HL-60 (cell line): ENCODE measurements around the gene UQCC3.
A peak's percentile ranks its signal among the peaks of the same experiment; 100 is the strongest.

Experiments used
- DNase-seq, 2 experiments: peaks; one replicate each; pipeline ENCODE4 v3.0.0-alpha.2; 2010 to 2020; ENCODE audit warnings: low read depth in 1 of 2, low spot score in 1 of 2
- H3K27ac ChIP-seq: fragments of 250-450 bp; sonication (Bioruptor Pico); replicated peaks from 2 replicates; pipeline ENCODE4 v1.5.1; 2020; ENCODE audit warnings: mild to moderate bottlenecking, moderate library complexity
- H3K27me3 ChIP-seq: fragments of 250-450 bp; sonication (Bioruptor Pico); 2 replicates; pipeline ENCODE4 v1.5.1; 2021; ENCODE audit warnings: mild to moderate bottlenecking, moderate library complexity; ENCODE audit not compliant: insufficient read depth, poor library complexity, severe bottlenecking
- H3K4me3 ChIP-seq: replicated peaks from 2 replicates; pipeline ENCODE4 v1.5.1; 2011; ENCODE audit warnings: mild to moderate bottlenecking, control low read depth, low read length; ENCODE audit not compliant: insufficient read depth
- GABPA ChIP-seq: IDR thresholded peaks from 2 replicates; pipeline ENCODE4 v1.6.1; 2012; ENCODE audit warnings: low read depth
- POLR2AphosphoS5 ChIP-seq: IDR thresholded peaks from 2 replicates; pipeline ENCODE4 v1.6.1; 2012; ENCODE audit warnings: low read depth
- SPI1 ChIP-seq: IDR thresholded peaks from 2 replicates; pipeline ENCODE4 v1.6.1; 2012; ENCODE audit warnings: low read depth, mild to moderate bottlenecking, borderline replicate concordance
- long read RNA-seq: library from polyadenylated mRNA; unstranded; transcript quantifications from one replicate; pipeline ENCODE4 v2.0.0, GENCODE V29; 2020
- TF ChIP-seq, protein P1 (sequence below): IDR thresholded peaks from 2 replicates; pipeline ENCODE4 v1.6.1; 2012; ENCODE audit warnings: low read depth; ENCODE audit not compliant: insufficient replicate concordance
- TF ChIP-seq, protein P2 (sequence below): IDR thresholded peaks from one replicate; pipeline ENCODE4 v1.5.1; 2011; ENCODE audit warnings: low read length, control low read depth, inconsistent platforms; ENCODE audit not compliant: insufficient read depth

The UQCC3 gene, protein sequence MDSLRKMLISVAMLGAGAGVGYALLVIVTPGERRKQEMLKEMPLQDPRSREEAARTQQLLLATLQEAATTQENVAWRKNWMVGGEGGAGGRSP
- long read RNA-seq, transcript UQCC3-201 (2 exons, 1,947 nt), result major isoform, 11 of 18 reads
- long read RNA-seq, partial matches to known transcripts, result 0 of 18 reads
- long read RNA-seq, other reads (novel, unspliced or antisense), result 7 of 18 reads

DNA sequence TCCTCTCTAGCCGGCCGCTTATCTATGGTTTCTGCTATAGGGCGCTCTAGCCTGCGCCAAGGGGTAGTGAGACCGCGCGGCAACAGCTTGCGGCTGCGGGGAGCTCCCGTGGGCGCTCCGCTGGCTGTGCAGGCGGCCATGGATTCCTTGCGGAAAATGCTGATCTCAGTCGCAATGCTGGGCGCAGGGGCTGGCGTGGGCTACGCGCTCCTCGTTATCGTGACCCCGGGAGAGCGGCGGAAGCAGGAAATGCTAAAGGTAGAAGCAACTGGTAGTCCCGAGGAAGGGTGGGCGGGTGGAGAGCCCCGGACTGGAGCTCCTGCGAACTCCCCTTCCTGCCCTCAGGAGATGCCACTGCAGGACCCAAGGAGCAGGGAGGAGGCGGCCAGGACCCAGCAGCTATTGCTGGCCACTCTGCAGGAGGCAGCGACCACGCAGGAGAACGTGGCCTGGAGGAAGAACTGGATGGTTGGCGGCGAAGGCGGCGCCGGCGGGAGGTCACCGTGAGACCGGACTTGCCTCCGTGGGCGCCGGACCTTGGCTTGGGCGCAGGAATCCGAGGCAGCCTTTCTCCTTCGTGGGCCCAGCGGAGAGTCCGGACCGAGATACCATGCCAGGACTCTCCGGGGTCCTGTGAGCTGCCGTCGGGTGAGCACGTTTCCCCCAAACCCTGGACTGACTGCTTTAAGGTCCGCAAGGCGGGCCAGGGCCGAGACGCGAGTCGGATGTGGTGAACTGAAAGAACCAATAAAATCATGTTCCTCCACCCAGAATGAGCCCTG lies at the start of gene UQCC3, which contains the start of gene LBHD1:
Gene UQCC3 (plus strand): TSS at position 66 of the 782 bp plus-strand sequence. CDS start 73 bp downstream, at position 139.
Gene LBHD1 (minus strand): TSS at position 660 of the 782 bp plus-strand sequence. CDS start 2,236 bp downstream, outside the sequence.
- peak; percentile 90 to 95 for DNase-seq
- Histone ChIP-seq H3K27ac (peak within 1 kb of the TSS; percentile 97), H3K4me3 (peak within 1 kb of the TSS; percentile 67), H3K27me3 (no peaks in the 10 kb centered on the region)
- TF ChIP-seq POLR2AphosphoS5, result peak; percentile 82
- no peak for TF ChIP-seq SPI1
- TF ChIP-seq, protein P1, sequence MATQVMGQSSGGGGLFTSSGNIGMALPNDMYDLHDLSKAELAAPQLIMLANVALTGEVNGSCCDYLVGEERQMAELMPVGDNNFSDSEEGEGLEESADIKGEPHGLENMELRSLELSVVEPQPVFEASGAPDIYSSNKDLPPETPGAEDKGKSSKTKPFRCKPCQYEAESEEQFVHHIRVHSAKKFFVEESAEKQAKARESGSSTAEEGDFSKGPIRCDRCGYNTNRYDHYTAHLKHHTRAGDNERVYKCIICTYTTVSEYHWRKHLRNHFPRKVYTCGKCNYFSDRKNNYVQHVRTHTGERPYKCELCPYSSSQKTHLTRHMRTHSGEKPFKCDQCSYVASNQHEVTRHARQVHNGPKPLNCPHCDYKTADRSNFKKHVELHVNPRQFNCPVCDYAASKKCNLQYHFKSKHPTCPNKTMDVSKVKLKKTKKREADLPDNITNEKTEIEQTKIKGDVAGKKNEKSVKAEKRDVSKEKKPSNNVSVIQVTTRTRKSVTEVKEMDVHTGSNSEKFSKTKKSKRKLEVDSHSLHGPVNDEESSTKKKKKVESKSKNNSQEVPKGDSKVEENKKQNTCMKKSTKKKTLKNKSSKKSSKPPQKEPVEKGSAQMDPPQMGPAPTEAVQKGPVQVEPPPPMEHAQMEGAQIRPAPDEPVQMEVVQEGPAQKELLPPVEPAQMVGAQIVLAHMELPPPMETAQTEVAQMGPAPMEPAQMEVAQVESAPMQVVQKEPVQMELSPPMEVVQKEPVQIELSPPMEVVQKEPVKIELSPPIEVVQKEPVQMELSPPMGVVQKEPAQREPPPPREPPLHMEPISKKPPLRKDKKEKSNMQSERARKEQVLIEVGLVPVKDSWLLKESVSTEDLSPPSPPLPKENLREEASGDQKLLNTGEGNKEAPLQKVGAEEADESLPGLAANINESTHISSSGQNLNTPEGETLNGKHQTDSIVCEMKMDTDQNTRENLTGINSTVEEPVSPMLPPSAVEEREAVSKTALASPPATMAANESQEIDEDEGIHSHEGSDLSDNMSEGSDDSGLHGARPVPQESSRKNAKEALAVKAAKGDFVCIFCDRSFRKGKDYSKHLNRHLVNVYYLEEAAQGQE, result peak; percentile 66
- TF ChIP-seq GABPA, result peak; percentile 37
- TF ChIP-seq, protein P2, sequence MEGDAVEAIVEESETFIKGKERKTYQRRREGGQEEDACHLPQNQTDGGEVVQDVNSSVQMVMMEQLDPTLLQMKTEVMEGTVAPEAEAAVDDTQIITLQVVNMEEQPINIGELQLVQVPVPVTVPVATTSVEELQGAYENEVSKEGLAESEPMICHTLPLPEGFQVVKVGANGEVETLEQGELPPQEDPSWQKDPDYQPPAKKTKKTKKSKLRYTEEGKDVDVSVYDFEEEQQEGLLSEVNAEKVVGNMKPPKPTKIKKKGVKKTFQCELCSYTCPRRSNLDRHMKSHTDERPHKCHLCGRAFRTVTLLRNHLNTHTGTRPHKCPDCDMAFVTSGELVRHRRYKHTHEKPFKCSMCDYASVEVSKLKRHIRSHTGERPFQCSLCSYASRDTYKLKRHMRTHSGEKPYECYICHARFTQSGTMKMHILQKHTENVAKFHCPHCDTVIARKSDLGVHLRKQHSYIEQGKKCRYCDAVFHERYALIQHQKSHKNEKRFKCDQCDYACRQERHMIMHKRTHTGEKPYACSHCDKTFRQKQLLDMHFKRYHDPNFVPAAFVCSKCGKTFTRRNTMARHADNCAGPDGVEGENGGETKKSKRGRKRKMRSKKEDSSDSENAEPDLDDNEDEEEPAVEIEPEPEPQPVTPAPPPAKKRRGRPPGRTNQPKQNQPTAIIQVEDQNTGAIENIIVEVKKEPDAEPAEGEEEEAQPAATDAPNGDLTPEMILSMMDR, result no peak

DNA sequence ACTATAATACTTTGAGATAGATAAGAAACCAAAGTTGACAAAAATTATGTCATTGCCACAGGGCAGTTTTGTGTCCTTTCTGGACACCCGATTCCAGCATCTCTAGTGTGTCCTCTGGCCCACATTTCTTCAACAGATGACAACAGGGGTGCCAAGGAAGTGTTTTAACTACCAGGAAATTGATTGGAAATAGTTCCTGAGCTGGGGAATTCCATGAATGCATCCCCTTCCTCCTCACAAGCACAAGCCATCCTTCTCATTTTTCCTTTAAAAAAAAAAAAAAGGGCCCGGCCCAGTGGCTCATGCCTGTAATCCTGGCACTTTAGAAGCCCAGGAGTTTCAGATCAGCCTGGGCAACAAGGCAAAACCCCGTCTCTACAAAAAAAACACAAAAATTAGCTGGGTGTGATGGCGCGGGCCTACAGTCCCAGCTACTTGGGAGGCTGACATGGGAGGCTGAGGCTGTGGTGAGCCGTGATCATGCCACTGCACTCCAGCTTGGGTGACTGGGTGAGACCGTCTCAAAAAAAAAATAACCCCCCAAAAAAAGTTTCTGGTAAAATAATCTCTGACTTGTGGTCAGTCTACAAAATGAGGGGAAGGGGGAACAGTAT lies 48.9 kb upstream of the UQCC3 start:
- no peak for DNase-seq
- Histone ChIP-seq H3K27ac (peak overlapping the region; percentile 67), H3K4me3 (peak overlapping the region; percentile 70; the same call in 1 of the 2 replicates), H3K27me3 (no peaks in the 10 kb centered on the region)
- no peak for TF ChIP-seq POLR2AphosphoS5
- TF ChIP-seq GABPA, result no peak
- no peak for TF ChIP-seq SPI1
- TF ChIP-seq, protein P1, result no peak
- TF ChIP-seq, protein P2, result no peak

DNA sequence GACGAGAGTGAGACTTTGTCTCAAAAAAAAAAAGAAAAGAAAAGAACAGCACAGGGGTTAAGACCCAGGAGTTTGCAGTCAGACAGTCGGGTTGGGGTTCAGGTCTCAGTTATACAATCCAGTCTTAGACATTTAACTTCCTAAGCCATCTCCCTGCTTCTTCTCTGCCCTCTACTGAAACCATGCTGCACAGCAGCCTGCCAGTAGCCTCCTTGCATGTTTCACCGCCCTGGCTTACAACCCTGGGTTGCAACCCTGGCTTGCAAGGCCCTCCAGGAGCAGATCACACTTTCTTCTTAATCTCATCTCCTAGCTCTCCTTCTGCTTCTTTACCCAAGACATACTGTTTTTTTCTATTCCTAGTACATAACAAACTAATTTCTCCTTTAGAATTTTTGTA lies 43.8 kb upstream of the UQCC3 start:
- TF ChIP-seq POLR2AphosphoS5 (no peak), GABPA (no peak), SPI1 (no peak)
- TF ChIP-seq, protein P2, result no peak
- TF ChIP-seq, protein P1, result no peak
- Histone ChIP-seq H3K4me3 (no peak overlapping the region), H3K27me3 (no peaks in the 10 kb centered on the region), H3K27ac (no peak overlapping the region)
- no peak for DNase-seq
